Keratinocyte (primary cell): Measurements from ENCODE around the gene BANP. TPM values are rescaled to one million over a fixed set of nuclear protein-coding genes. Genes with fewer than 3 reads are reported as not detected.

ENCODE experiments used
- DNase-seq: peaks from one replicate; pipeline ENCODE4 v3.0.0-alpha.2; 2011; ENCODE audit warnings: low read depth, missing footprints, low spot score
- FAIRE-seq: peaks from 2 replicates; lab custom pipeline; 2011; peaks lifted over from hg19 to GRCh38; lab: Jason Lieb, UNC
- H2AFZ ChIP-seq: 2 replicates; pipeline ENCODE4 v1.6.0; 2012; ENCODE audit warnings: low read length, control low read depth, inconsistent platforms; ENCODE audit not compliant: control insufficient read depth
- H3K27ac ChIP-seq: 2 replicates; pipeline ENCODE4 v1.5.1; 2011; ENCODE audit warnings: low read length; ENCODE audit not compliant: control insufficient read depth, insufficient read depth
- H3K27me3 ChIP-seq: 3 replicates; pipeline ENCODE4 v1.6.0; 2011; ENCODE audit warnings: low read length; ENCODE audit not compliant: control insufficient read depth, insufficient read depth; ENCODE audit errors: extremely low read depth
- H3K36me3 ChIP-seq, 2 experiments: 2 replicates in 1 of 2; 3 replicates in 1 of 2; pipeline ENCODE4 v1.5.1; 2011; ENCODE audit warnings: low read length in 2 of 2, mild to moderate bottlenecking in 1 of 2; ENCODE audit not compliant: control insufficient read depth in 2 of 2, insufficient read depth in 2 of 2; ENCODE audit errors: extremely low read depth in 1 of 2
- H3K4me1 ChIP-seq: 3 replicates; pipeline ENCODE4 v1.5.1; 2011; ENCODE audit warnings: low read length; ENCODE audit not compliant: control insufficient read depth, insufficient read depth; ENCODE audit errors: extremely low read depth
- H3K4me2 ChIP-seq: 3 replicates; pipeline ENCODE4 v1.6.0; 2011; ENCODE audit warnings: low read depth, low read length; ENCODE audit not compliant: control insufficient read depth, insufficient read depth; ENCODE audit errors: extremely low read depth
- H3K4me3 ChIP-seq, 3 experiments: fragments of 200-600 bp in 1 of 3; sonication (generic) in 1 of 3; 2 replicates in 2 of 3; 3 replicates in 1 of 3; pipeline ENCODE4 v1.5.1; 2011 to 2016; ENCODE audit warnings: low read length in 3 of 3, mild to moderate bottlenecking in 3 of 3, control low read depth in 2 of 3, inconsistent platforms in 1 of 3, low read depth in 1 of 3, mixed read lengths in 1 of 3, mixed run types in 1 of 3, moderate library complexity in 1 of 3; ENCODE audit not compliant: control insufficient read depth in 2 of 3, insufficient read depth in 2 of 3; ENCODE audit errors: extremely low read depth in 1 of 3
- H3K79me2 ChIP-seq: 2 replicates; pipeline ENCODE4 v1.6.0; 2012; ENCODE audit warnings: low read length; ENCODE audit not compliant: control insufficient read depth, insufficient read depth
- H3K9ac ChIP-seq: 3 replicates; pipeline ENCODE4 v1.6.0; 2011; ENCODE audit warnings: low read length; ENCODE audit not compliant: control insufficient read depth, insufficient read depth; ENCODE audit errors: extremely low read depth
- H3K9me1 ChIP-seq: 3 replicates; pipeline ENCODE4 v1.6.0; 2011; ENCODE audit warnings: low read length; ENCODE audit not compliant: control insufficient read depth, insufficient read depth; ENCODE audit errors: extremely low read depth
- H3K9me3 ChIP-seq: 2 replicates; pipeline ENCODE4 v1.5.1; 2012; ENCODE audit warnings: low read depth, low read length; ENCODE audit not compliant: control insufficient read depth
- H4K20me1 ChIP-seq: 3 replicates; pipeline ENCODE4 v1.6.0; 2011; ENCODE audit warnings: low read length; ENCODE audit not compliant: control insufficient read depth, insufficient read depth; ENCODE audit errors: extremely low read depth
- CTCF ChIP-seq, 3 experiments: IDR thresholded peaks in 1 of 3; conservative IDR thresholded peaks in 1 of 3; optimal IDR thresholded peaks in 1 of 3; 2 replicates in 2 of 3; 3 replicates in 1 of 3; pipeline versions ENCODE3 to v1.5.1; 2011; ENCODE audit warnings: low read length in 3 of 3, mild to moderate bottlenecking in 3 of 3, moderate library complexity in 2 of 3, control low read depth in 1 of 3, inconsistent platforms in 1 of 3; ENCODE audit not compliant: insufficient read depth in 2 of 3; ENCODE audit errors: extremely low read depth in 1 of 3
- EZH2 ChIP-seq: IDR thresholded peaks from one replicate; pipeline ENCODE4 v1.6.1; 2012; ENCODE audit warnings: inconsistent platforms, mild to moderate bottlenecking, low read length, moderate library complexity
- dilution Hi-C: fragments of 300-500 bp; cut with MboI; formaldehyde crosslinking; loops from one replicate; pipeline ENCODE4 v1.7.0; 2020; ENCODE audit warnings: low sequenced_read_pairs; ENCODE audit not compliant: extremely low pct_ligation_motif_present
- polyA plus RNA-seq, 5 experiments: library from polyadenylated mRNA; depleted of rRNA in 3 of 5; stranded (reverse) in 3 of 5; stranded (forward) in 1 of 5; unstranded in 1 of 5; fragments of >200 nt; gene quantifications; 1 replicate in 1 of 5; 2 replicates in 3 of 5; 3 replicates in 1 of 5; pipeline versions ENCODE4 v1.2.1 to v1.2.3, GENCODE V29; 2011 to 2012; ENCODE audit warnings: missing spikeins in 2 of 5, low read depth in 1 of 5, low replicate concordance in 1 of 5

BANP gene
- polyA plus RNA-seq, 1 donor (not counting 4 experiments of a cell fraction or from before 2014, with no cell fraction given) = 10.8 TPM

GRCh38 chr16:87965417-87965816, 14.2 kb downstream of the BANP start:
- no peaks in the 10 kb centered on the region for H3K9me3 ChIP-seq
- no peaks in the 10 kb centered on the region for H3K27me3 ChIP-seq
- no peak overlapping the region for H3K4me2 ChIP-seq
- FAIRE-seq (no peak), DNase-seq (no peak)
- no peak overlapping the region for H2AFZ ChIP-seq
- H3K4me1 ChIP-seq = peaks cover 24% of the 10 kb centered on the region
- H3K4me3 ChIP-seq = no peak overlapping the region
- H3K79me2 ChIP-seq = peaks cover 76% of the 10 kb centered on the region
- H3K27ac ChIP-seq = no peak overlapping the region
- dilution Hi-C loops = no loop called here
- no peaks in the 10 kb centered on the region for H3K9me1 ChIP-seq
- H4K20me1 ChIP-seq = no peaks in the 10 kb centered on the region
- H3K36me3 ChIP-seq = peaks cover 0 to 4% of the 10 kb centered on the region in 2 experiments
- H3K9ac ChIP-seq = no peak overlapping the region
- TF ChIP-seq CTCF (optimal IDR thresholded peaks at IDR 0.05 in 1 of 3, IDR thresholded peaks at IDR 0.05 in 1 of 3, conservative IDR thresholded peaks at IDR 0.05 in 1 of 3; ENCODE audit: extremely low read depth in 1 of 3, insufficient read depth in 2 of 3, low read length in 3 of 3) (no peak), EZH2 (no peak)

GRCh38 chr16:87966064-87966645, 14.9 kb downstream of the BANP start:
- no peak for DNase-seq
- Histone ChIP-seq H3K79me2 (peaks cover 76% of the 10 kb centered on the region), H3K9me1 (no peaks in the 10 kb centered on the region), H2AFZ (no peak overlapping the region), H3K9me3 (peaks cover 1% of the 10 kb centered on the region), H3K27ac (no peak overlapping the region), H3K4me3 (no peak overlapping the region), H4K20me1 (no peaks in the 10 kb centered on the region), H3K9ac (peak overlapping the region; percentile 51), H3K27me3 (no peaks in the 10 kb centered on the region), H3K4me1 (peaks cover 24% of the 10 kb centered on the region), H3K4me2 (peak overlapping the region; percentile 49), H3K36me3 (peaks cover under 1% of the 10 kb centered on the region in 2 experiments)
- dilution Hi-C loops = no loop called here
- FAIRE-seq = no peak
- TF ChIP-seq CTCF (optimal IDR thresholded peaks at IDR 0.05 in 1 of 3, IDR thresholded peaks at IDR 0.05 in 1 of 3, conservative IDR thresholded peaks at IDR 0.05 in 1 of 3; ENCODE audit: extremely low read depth in 1 of 3, insufficient read depth in 2 of 3, low read length in 3 of 3) (no peak), EZH2 (no peak)
